HepG2 (cell line): Measurements from ENCODE around the gene BABAM2. TPM values are rescaled to one million over a fixed set of nuclear protein-coding genes. Genes with fewer than 3 reads are reported as not detected.

Source experiments
- BRCA1 ChIP-seq: sonication (generic); formaldehyde crosslinking; IDR thresholded peaks from 2 replicates; pipeline ENCODE4 v1.4.0; 2020; ENCODE audit warnings: missing genetic modification reagents
- CSRNP2 ChIP-seq: sonication (generic); formaldehyde crosslinking; conservative IDR thresholded peaks from 2 replicates; pipeline ENCODE4 v1.8.0; 2022; ENCODE audit warnings: low read depth, missing genetic modification reagents
- DRAP1 ChIP-seq: IDR thresholded peaks from 2 replicates; pipeline ENCODE4 v1.6.1; 2016; ENCODE audit warnings: missing genetic modification reagents, missing compliant biosample characterization
- EEA1 ChIP-seq: sonication (generic); formaldehyde crosslinking; IDR thresholded peaks from 2 replicates; pipeline ENCODE4 v1.5.1; 2020; ENCODE audit warnings: mild to moderate bottlenecking, missing genetic modification reagents, borderline replicate concordance
- FOXA3 ChIP-seq: IDR thresholded peaks from 2 replicates; pipeline ENCODE4 v1.6.1; 2016; ENCODE audit warnings: missing genetic modification reagents, missing compliant biosample characterization
- HDAC2 ChIP-seq: sonication (generic); formaldehyde crosslinking; IDR thresholded peaks from 2 replicates; pipeline ENCODE4 v1.4.0; 2020; ENCODE audit warnings: missing genetic modification reagents
- HNF1B ChIP-seq: sonication (generic); formaldehyde crosslinking; IDR thresholded peaks from 2 replicates; pipeline ENCODE4 v1.5.1; 2020; ENCODE audit warnings: mild to moderate bottlenecking, moderate library complexity, missing genetic modification reagents
- HNF4A ChIP-seq: sonication (generic); formaldehyde crosslinking; IDR thresholded peaks from 2 replicates; pipeline ENCODE4 v1.4.0; 2020; ENCODE audit warnings: missing genetic modification reagents
- HNRNPUL1 ChIP-seq: fragments of 200-400 bp; formaldehyde crosslinking; IDR thresholded peaks from 2 replicates; pipeline ENCODE4 v1.6.1; 2017; ENCODE audit warnings: low read depth, mild to moderate bottlenecking, low read length, moderate library complexity
- KAT8 ChIP-seq: IDR thresholded peaks from 2 replicates; pipeline ENCODE4 v1.6.1; 2016; ENCODE audit warnings: missing genetic modification reagents, missing compliant biosample characterization
- KLF9 ChIP-seq: IDR thresholded peaks from 2 replicates; pipeline ENCODE4 v1.6.1; 2016; ENCODE audit warnings: low read depth
- MXD3 ChIP-seq: IDR thresholded peaks from 2 replicates; pipeline ENCODE4 v1.6.1; 2016; ENCODE audit warnings: mild to moderate bottlenecking, missing biosample characterization, missing genetic modification reagents
- NFIC ChIP-seq: IDR thresholded peaks from 2 replicates; pipeline ENCODE4 v1.6.1; 2012; ENCODE audit warnings: mild to moderate bottlenecking, low read length, inconsistent platforms
- NONO ChIP-seq, 2 experiments: fragments of 450-650 bp in 1 of 2; sonication (generic) in 1 of 2; formaldehyde crosslinking in 1 of 2; IDR thresholded peaks in 1 of 2; conservative IDR thresholded peaks in 1 of 2; 2 replicates each; pipeline versions ENCODE4 v1.6.1 to v1.8.0; 2017 to 2022; ENCODE audit warnings: mild to moderate bottlenecking in 1 of 2, missing genetic modification reagents in 1 of 2, moderate library complexity in 1 of 2
- PITX1 ChIP-seq: sonication (generic); formaldehyde crosslinking; IDR thresholded peaks from 2 replicates; pipeline ENCODE4 v1.5.1; 2020; ENCODE audit warnings: mild to moderate bottlenecking, missing genetic modification reagents
- RFX5 ChIP-seq: IDR thresholded peaks from 2 replicates; pipeline ENCODE4 v1.6.1; 2011; ENCODE audit warnings: low read depth, low read length, improper control_type of control experiment
- SMYD3 ChIP-seq: sonication (generic); formaldehyde crosslinking; IDR thresholded peaks from 2 replicates; pipeline ENCODE4 v1.8.1; 2023; ENCODE audit warnings: mild to moderate bottlenecking, missing genetic modification reagents
- THAP8 ChIP-seq: sonication (generic); formaldehyde crosslinking; IDR thresholded peaks from 2 replicates; pipeline ENCODE4 v1.5.1; 2020; ENCODE audit warnings: missing genetic modification reagents, mild to moderate bottlenecking, borderline replicate concordance
- ZNF431 ChIP-seq: sonication (generic); formaldehyde crosslinking; IDR thresholded peaks from 2 replicates; pipeline ENCODE4 v1.9.0; 2022; ENCODE audit warnings: missing genetic modification reagents, low read depth, mild to moderate bottlenecking, borderline replicate concordance
- ZNF766 ChIP-seq: sonication (generic); formaldehyde crosslinking; IDR thresholded peaks from 2 replicates; pipeline ENCODE4 v1.5.0; 2020; ENCODE audit warnings: missing genetic modification reagents, borderline replicate concordance
- ZNF770 ChIP-seq: sonication (generic); formaldehyde crosslinking; IDR thresholded peaks from 2 replicates; pipeline ENCODE4 v1.5.0; 2020; ENCODE audit warnings: mild to moderate bottlenecking, missing genetic modification reagents
- ZNF850 ChIP-seq: sonication (generic); formaldehyde crosslinking; conservative IDR thresholded peaks from 2 replicates; pipeline ENCODE4 v1.9.0; 2021; ENCODE audit warnings: mild to moderate bottlenecking, missing genetic modification reagents
- ZSCAN29 ChIP-seq: sonication (generic); formaldehyde crosslinking; conservative IDR thresholded peaks from 2 replicates; pipeline ENCODE4 v1.4.0; 2020; ENCODE audit warnings: mild to moderate bottlenecking, missing genetic modification reagents
- polyA plus RNA-seq, 8 experiments: library from polyadenylated mRNA; depleted of rRNA in 3 of 8; stranded (reverse) in 7 of 8; unstranded in 1 of 8; fragments of >200 nt; fragmentation: Illumina TruSeq in 4 of 8; extraction: Trizol in 4 of 8; gene quantifications; 2 replicates each; pipeline versions ENCODE4 v1.2.1 to v1.2.3, GENCODE V29; 2011 to 2016; ENCODE audit warnings: low read depth in 4 of 8, missing spikeins in 1 of 8, mixed read lengths in 1 of 8; ENCODE audit not compliant: insufficient read depth in 1 of 8
- total RNA-seq, 5 experiments: library from RNA; depleted of rRNA; stranded (reverse); fragments of >200 nt; fragmentation: Illumina TruSeq; extraction: Trizol; gene quantifications; 2 replicates each; pipeline ENCODE4 v1.2.3, GENCODE V29; 2016; ENCODE audit warnings: low read depth in 1 of 5

BABAM2 gene
- total and polyA plus RNA-seq, 2 of the 13 experiments (the other 11 are each of a cell fraction or from before 2014, with no cell fraction given) = 24.9 to 28.0 TPM

- TF ChIP-seq BRCA1 (CRISPR knock-in tag) = no peak
- 0 out of 2 replicates have a peak, but pooled peaks have one; percentile 49 for TF ChIP-seq KAT8 (CRISPR knock-in tag)
- TF ChIP-seq HNRNPUL1 = no peak
- TF ChIP-seq FOXA3 = peak; percentile 15; the same call in 1 of the 2 replicates
- TF ChIP-seq SMYD3 = no peak
- no peak for TF ChIP-seq DRAP1
- TF ChIP-seq HDAC2 (CRISPR knock-in tag) = no peak
- TF ChIP-seq ZNF850 (CRISPR knock-in tag) = no peak
- TF ChIP-seq CSRNP2 = no peak
- TF ChIP-seq ZSCAN29 = no peak
- no peak for TF ChIP-seq KLF9 (CRISPR knock-in tag)
- TF ChIP-seq PITX1 (CRISPR knock-in tag) = no peak
- peak; percentile 72; the same call in 1 of the 2 replicates for TF ChIP-seq HNF1B (CRISPR knock-in tag)
- no peak for TF ChIP-seq THAP8
- no peak for TF ChIP-seq NONO (IDR thresholded peaks at IDR 0.05)
- TF ChIP-seq NONO (CRISPR knock-in tag; conservative IDR thresholded peaks at IDR 0.05) = 0 out of 2 replicates have a peak, but pooled peaks have one; percentile 34
- no peak for TF ChIP-seq NFIC
- no peak for TF ChIP-seq MXD3
- TF ChIP-seq HNF4A = peak; percentile 65
- TF ChIP-seq ZNF766 (CRISPR knock-in tag) = no peak
- TF ChIP-seq ZNF770 (CRISPR knock-in tag) = no peak
- TF ChIP-seq EEA1 (CRISPR knock-in tag) = no peak
- TF ChIP-seq RFX5 = no peak
- TF ChIP-seq ZNF431 (CRISPR knock-in tag) = no peak
Measured at GRCh38 chr2:28172114-28172898, 281.8 kb downstream of the BABAM2 start (continued).
